HS-5 (cell line): ENCODE measurements around the gene ITGBL1.
A peak's percentile ranks its signal among the peaks of the same experiment; 100 is the strongest.

Experiments
- DNase-seq: peaks from one replicate; pipeline ENCODE4 v3.0.0-alpha.2; 2012; ENCODE audit warnings: low read depth

Gene ITGBL1

DNA sequence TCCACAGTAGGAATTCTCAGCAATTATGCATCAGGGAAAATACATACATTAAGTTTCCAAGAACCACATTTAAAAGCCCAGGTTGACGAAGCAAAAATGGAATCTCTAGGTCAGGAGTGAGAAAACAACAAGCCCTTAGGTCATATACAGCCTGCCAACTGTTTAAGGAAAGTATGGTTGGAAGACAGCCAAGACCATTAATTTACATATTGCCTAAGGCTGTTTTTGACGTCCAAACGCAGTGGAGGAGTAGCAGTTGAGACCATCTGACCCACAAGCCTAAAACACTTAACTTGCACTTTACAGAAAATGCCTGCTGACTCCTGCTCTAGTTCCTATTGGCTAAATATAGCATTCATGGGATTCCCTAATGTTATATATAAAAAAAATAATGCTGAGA, 299.0 kb downstream of the ITGBL1 start:
- peak; percentile 38 for DNase-seq

DNA sequence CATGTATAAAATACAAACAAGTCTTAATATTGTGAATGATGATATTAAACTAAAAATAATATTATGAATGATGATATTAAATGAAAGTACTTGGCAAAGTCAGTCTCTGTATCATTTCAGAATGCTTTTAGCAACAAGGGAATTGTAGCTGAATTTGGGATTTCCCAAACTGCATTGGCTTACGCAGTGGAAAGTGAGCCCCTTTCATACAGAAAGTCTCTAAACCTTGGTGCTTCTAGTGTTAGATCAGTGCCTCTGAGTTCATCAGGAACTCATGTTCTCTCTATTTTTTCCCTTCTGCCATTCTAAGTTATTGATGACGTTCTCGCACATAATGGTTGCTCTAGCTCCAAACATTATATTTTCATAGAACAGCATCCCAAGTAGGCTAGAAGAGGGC, 300.0 kb downstream of the ITGBL1 start:
- no peak for DNase-seq

DNA sequence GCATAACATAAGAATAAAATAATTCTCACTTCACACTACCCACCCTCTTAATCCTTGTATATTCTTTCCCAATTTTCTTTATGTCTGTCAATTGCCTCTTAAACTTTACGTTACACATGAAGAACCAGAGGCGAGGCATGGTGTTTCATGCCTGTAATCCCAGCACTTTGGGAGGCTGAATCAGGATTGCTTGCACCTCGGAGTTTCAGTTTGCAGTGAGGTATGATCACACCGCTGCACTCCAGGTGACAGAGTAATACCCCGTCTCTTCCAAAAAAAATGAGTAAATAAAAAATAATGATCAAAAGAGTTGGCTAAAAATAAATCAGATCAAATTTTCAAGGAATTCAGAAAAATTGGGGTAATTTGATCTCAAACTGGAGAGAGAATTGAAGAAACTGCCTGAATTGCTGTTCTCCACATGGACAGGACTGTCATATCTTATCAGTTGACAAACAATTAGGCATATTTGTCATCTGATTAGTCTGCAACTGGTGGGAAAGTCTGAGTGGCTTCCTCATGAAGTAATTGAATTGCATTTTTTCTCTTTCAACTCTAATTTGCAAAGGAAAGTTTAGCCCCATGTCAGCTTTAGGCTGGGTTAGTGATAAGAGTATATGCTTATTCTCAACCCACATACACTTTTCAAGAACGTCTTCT, 302.9 kb downstream of the ITGBL1 start:
- no peak for DNase-seq

DNA sequence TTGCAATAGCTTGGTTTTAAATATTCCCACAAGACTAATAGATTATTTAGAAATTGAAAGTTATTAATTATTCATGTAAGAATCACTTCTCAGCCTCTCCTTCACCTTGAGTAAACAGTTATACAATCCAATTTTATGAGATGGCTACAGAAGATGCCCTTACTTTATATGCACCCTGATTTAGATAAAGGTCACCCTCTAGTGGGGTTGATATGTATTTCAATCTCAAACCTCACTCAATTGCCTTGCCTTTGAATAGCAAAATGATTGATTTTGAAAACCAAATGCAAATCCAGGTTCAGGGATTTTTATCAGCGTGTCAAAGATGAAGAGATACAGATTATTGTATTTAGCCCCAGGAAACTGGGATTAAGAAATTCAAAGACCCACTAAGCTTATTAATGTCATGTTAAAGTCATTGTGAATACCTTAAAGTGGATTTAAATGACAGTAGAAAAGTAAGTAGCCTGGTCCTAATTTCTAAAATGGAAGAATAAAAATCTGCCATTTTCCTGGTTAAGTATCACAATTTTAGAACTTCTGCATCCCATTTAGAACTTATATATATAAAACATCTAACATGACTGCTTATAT, 305.1 kb downstream of the ITGBL1 start:
- no peak for DNase-seq

DNA sequence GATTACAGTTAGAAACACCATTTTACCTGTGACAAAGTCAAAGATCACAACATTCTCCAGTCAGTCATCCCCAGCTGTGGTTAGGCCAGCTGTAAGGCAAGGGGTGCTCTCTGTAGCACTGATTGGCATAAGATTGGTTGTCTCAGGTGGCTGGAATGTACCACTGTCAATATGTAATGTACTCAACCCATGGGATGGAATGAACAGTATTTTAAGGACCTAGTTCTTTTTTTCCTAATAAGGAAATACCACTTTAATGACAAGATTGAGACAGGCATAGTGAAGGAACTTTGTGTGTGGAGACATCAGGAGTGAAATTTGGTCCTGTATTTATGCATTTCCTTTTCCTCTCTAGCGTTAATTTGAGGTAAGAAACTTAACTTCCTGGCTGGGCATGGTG, 310.7 kb downstream of the ITGBL1 start:
- DNase-seq = no peak
